ENCODE measurements around the gene PAK1. TPM values are rescaled to one million over a fixed set of nuclear protein-coding genes. Genes with fewer than 3 reads are reported as not detected.

PAK1 gene
- polyA plus RNA-seq, 1 donor (not counting 4 experiments of a cell fraction or from before 2014, with no cell fraction given), result 78.2 TPM

DNA sequence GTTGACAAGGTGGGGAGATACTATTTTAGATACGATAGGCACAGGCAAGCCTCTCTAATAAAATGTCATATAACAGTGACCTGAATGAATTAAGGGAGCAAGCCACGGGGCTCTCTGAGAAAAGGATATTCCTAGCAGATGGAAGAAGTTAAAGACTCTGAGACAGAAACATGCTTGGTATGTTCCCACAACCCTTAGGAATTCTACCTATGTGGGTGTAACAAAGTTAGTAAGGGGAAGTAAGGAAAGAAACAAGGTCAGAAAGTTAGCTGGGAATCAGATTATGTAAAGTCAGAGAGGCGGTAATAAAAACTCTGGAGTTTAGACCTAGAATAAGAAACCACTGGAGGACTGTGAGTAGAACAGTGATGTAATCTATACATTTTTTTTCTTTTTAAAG lies 112.7 kb downstream of the PAK1 start:
- H3K36me3 ChIP-seq (ENCODE audit: control insufficient read depth in 2 of 2, extremely low read depth in 1 of 2, insufficient read depth in 2 of 2, low read length in 2 of 2), result peaks cover 4 to 9% of the 10 kb centered on the region in 2 experiments
- no peak overlapping the region for H2AFZ ChIP-seq (ENCODE audit: control insufficient read depth, low read length)
- no peak overlapping the region for H3K4me2 ChIP-seq (ENCODE audit: control insufficient read depth, extremely low read depth, insufficient read depth, low read depth, low read length)
- H3K4me1 ChIP-seq (ENCODE audit: control insufficient read depth, extremely low read depth, insufficient read depth, low read length), result peaks cover 8% of the 10 kb centered on the region
- no peaks in the 10 kb centered on the region for H3K79me2 ChIP-seq (ENCODE audit: control insufficient read depth, insufficient read depth, low read length)
- dilution Hi-C loops (cut with MboI; ENCODE audit: extremely low pct_ligation_motif_present, low sequenced_read_pairs), result no loop called here
- no peak for TF ChIP-seq EZH2 (IDR thresholded peaks at IDR 0.05; ENCODE audit: low read length)
- TF ChIP-seq, protein P1, sequence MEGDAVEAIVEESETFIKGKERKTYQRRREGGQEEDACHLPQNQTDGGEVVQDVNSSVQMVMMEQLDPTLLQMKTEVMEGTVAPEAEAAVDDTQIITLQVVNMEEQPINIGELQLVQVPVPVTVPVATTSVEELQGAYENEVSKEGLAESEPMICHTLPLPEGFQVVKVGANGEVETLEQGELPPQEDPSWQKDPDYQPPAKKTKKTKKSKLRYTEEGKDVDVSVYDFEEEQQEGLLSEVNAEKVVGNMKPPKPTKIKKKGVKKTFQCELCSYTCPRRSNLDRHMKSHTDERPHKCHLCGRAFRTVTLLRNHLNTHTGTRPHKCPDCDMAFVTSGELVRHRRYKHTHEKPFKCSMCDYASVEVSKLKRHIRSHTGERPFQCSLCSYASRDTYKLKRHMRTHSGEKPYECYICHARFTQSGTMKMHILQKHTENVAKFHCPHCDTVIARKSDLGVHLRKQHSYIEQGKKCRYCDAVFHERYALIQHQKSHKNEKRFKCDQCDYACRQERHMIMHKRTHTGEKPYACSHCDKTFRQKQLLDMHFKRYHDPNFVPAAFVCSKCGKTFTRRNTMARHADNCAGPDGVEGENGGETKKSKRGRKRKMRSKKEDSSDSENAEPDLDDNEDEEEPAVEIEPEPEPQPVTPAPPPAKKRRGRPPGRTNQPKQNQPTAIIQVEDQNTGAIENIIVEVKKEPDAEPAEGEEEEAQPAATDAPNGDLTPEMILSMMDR (optimal IDR thresholded peaks at IDR 0.05 in 1 of 3, IDR thresholded peaks at IDR 0.05 in 1 of 3, conservative IDR thresholded peaks at IDR 0.05 in 1 of 3; ENCODE audit: extremely low read depth in 1 of 3, insufficient read depth in 2 of 3, low read length in 3 of 3), result no peak
- no peak for DNase-seq (ENCODE audit: low read depth, low spot score)
- no peaks in the 10 kb centered on the region for H3K9me1 ChIP-seq (ENCODE audit: control insufficient read depth, extremely low read depth, insufficient read depth, low read length)
- H3K27ac ChIP-seq (ENCODE audit: control insufficient read depth, insufficient read depth, low read length), result no peak overlapping the region
- no peaks in the 10 kb centered on the region for H3K27me3 ChIP-seq (ENCODE audit: control insufficient read depth, extremely low read depth, insufficient read depth, low read length)
- no peaks in the 10 kb centered on the region for H3K9me3 ChIP-seq (ENCODE audit: control insufficient read depth, low read depth, low read length)
- H3K9ac ChIP-seq (ENCODE audit: control insufficient read depth, extremely low read depth, insufficient read depth, low read length), result no peak overlapping the region
- no peak overlapping the region for H3K4me3 ChIP-seq (ENCODE audit: control insufficient read depth in 2 of 3, extremely low read depth in 1 of 3, insufficient read depth in 2 of 3, low read depth in 1 of 3, low read length in 3 of 3)
- no peaks in the 10 kb centered on the region for H4K20me1 ChIP-seq (ENCODE audit: control insufficient read depth, extremely low read depth, insufficient read depth, low read length)
- no peak for FAIRE-seq

DNA sequence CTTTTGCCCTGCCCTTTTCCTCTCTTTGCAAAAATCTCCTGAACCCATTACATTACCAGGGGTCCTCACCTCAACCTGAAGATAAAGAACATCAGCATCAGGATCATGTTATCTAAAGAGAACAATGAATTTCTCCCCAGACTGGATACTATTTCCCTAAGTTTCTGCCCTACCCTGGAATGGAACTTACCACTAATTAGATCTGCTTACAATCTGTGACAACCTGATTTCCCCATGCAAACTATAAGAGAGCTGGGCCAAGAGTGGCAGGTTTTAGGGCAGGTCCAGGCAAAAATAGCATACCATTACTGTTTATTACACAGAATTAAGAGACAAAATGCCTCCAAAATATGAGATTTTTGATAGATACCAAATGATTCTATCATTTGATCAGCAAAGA lies 114.4 kb downstream of the PAK1 start:
- H4K20me1 ChIP-seq (ENCODE audit: control insufficient read depth, extremely low read depth, insufficient read depth, low read length), result no peaks in the 10 kb centered on the region
- no peak overlapping the region for H2AFZ ChIP-seq (ENCODE audit: control insufficient read depth, low read length)
- H3K36me3 ChIP-seq (ENCODE audit: control insufficient read depth in 2 of 2, extremely low read depth in 1 of 2, insufficient read depth in 2 of 2, low read length in 2 of 2), result peaks cover 4 to 14% of the 10 kb centered on the region in 2 experiments
- no peak overlapping the region for H3K4me2 ChIP-seq (ENCODE audit: control insufficient read depth, extremely low read depth, insufficient read depth, low read depth, low read length)
- no peaks in the 10 kb centered on the region for H3K9me1 ChIP-seq (ENCODE audit: control insufficient read depth, extremely low read depth, insufficient read depth, low read length)
- no peaks in the 10 kb centered on the region for H3K79me2 ChIP-seq (ENCODE audit: control insufficient read depth, insufficient read depth, low read length)
- no peak for FAIRE-seq
- no peak overlapping the region for H3K4me3 ChIP-seq (ENCODE audit: control insufficient read depth in 2 of 3, extremely low read depth in 1 of 3, insufficient read depth in 2 of 3, low read depth in 1 of 3, low read length in 3 of 3)
- H3K27me3 ChIP-seq (ENCODE audit: control insufficient read depth, extremely low read depth, insufficient read depth, low read length), result no peaks in the 10 kb centered on the region
- dilution Hi-C loops (cut with MboI; ENCODE audit: extremely low pct_ligation_motif_present, low sequenced_read_pairs), result no loop called here
- H3K27ac ChIP-seq (ENCODE audit: control insufficient read depth, insufficient read depth, low read length), result no peak overlapping the region
- no peaks in the 10 kb centered on the region for H3K9me3 ChIP-seq (ENCODE audit: control insufficient read depth, low read depth, low read length)
- H3K4me1 ChIP-seq (ENCODE audit: control insufficient read depth, extremely low read depth, insufficient read depth, low read length), result peaks cover 8% of the 10 kb centered on the region
- no peak for DNase-seq (ENCODE audit: low read depth, low spot score)
- H3K9ac ChIP-seq (ENCODE audit: control insufficient read depth, extremely low read depth, insufficient read depth, low read length), result no peak overlapping the region
- no peak for TF ChIP-seq EZH2 (IDR thresholded peaks at IDR 0.05; ENCODE audit: low read length)
- TF ChIP-seq, protein P1 (optimal IDR thresholded peaks at IDR 0.05 in 1 of 3, IDR thresholded peaks at IDR 0.05 in 1 of 3, conservative IDR thresholded peaks at IDR 0.05 in 1 of 3; ENCODE audit: extremely low read depth in 1 of 3, insufficient read depth in 2 of 3, low read length in 3 of 3), result no peak
